IMR-90 (cell line): ENCODE data around the gene SLCO2B1. TPM values are rescaled to one million over a fixed set of nuclear protein-coding genes. Genes with fewer than 3 reads are reported as not detected.

ENCODE experiments used
- ATAC-seq: fragments of 200-7000 bp; cut with Tn5 transposase; 2 replicates; pipeline ENCODE4 v1.9.1; 2020; ENCODE audit warnings: low read depth, mild to moderate bottlenecking, moderate library complexity
- BruUV-seq: library from RNA; stranded (reverse); fragments of 400-500 nt; replicated peaks from 2 replicates; lab custom pipeline; 2021; lab: Mats Ljungman, UMichigan
- CTCF ChIA-PET: fragments of 300-600 bp; formaldehyde crosslinking; extraction: SDS; loops from one replicate; lab custom pipeline; 2021; ENCODE audit warnings: antibody characterized with exemption; lab: Yijun Ruan, JAX
- POLR2A ChIA-PET: fragments of 300-600 bp; sonication (Branson Sonifier 250); formaldehyde crosslinking; loops from one replicate; lab custom pipeline; 2022; ENCODE audit warnings: antibody characterized with exemption; ENCODE audit not compliant: unreplicated experiment; lab: Charles Lee
- DNase-seq: peaks from one replicate; pipeline ENCODE4 v3.0.0; 2013
- H2AFZ ChIP-seq: replicated peaks from 2 replicates; pipeline ENCODE3; 2013; ENCODE audit warnings: low read length, mild to moderate bottlenecking; ENCODE audit not compliant: poor library complexity
- H2AK5ac ChIP-seq: 2 replicates; pipeline ENCODE4 v1.6.1; 2013; ENCODE audit warnings: low read depth, low read length, inconsistent platforms
- H2AK9ac ChIP-seq: replicated peaks from 2 replicates; pipeline ENCODE3; 2013; ENCODE audit warnings: mild to moderate bottlenecking, low read depth, low read length, moderate library complexity; ENCODE audit not compliant: poor library complexity
- H2BK120ac ChIP-seq: 2 replicates; pipeline ENCODE4 v1.6.1; 2013; ENCODE audit warnings: low read depth, low read length, inconsistent platforms
- H2BK15ac ChIP-seq: 3 replicates; pipeline ENCODE4 v1.6.1; 2013; ENCODE audit warnings: low read depth, low read length, inconsistent platforms
- H2BK20ac ChIP-seq: 2 replicates; pipeline ENCODE4 v1.6.1; 2013; ENCODE audit warnings: low read depth, mild to moderate bottlenecking, inconsistent platforms, low read length, moderate library complexity
- H2BK5ac ChIP-seq: 2 replicates; pipeline ENCODE4 v1.6.1; 2013; ENCODE audit warnings: mild to moderate bottlenecking, low read depth, low read length, inconsistent platforms; ENCODE audit not compliant: poor library complexity, severe bottlenecking
- H3K14ac ChIP-seq: replicated peaks from 2 replicates; pipeline ENCODE4 v1.6.1; 2013; ENCODE audit warnings: low read depth, low read length, inconsistent platforms
- H3K18ac ChIP-seq: 2 replicates; pipeline ENCODE4 v1.6.1; 2013; ENCODE audit warnings: low read depth, low read length, control low read depth
- H3K23ac ChIP-seq: 2 replicates; pipeline ENCODE4 v1.6.1; 2013; ENCODE audit warnings: low read depth, low read length, inconsistent platforms
- H3K27ac ChIP-seq: 2 replicates; pipeline ENCODE4 v1.5.1; 2013; ENCODE audit warnings: mild to moderate bottlenecking, control low read depth, low read length; ENCODE audit not compliant: insufficient read depth
- H3K27me3 ChIP-seq: 2 replicates; pipeline ENCODE4 v1.6.1; 2013; ENCODE audit warnings: low read length; ENCODE audit not compliant: control insufficient read depth, insufficient read depth
- H3K36me3 ChIP-seq: 2 replicates; pipeline ENCODE4 v1.6.1; 2013; ENCODE audit warnings: low read length, mixed read lengths; ENCODE audit not compliant: control insufficient read depth, insufficient read depth
- H3K4ac ChIP-seq: 2 replicates; pipeline ENCODE4 v1.6.1; 2013; ENCODE audit warnings: low read depth, low read length, inconsistent platforms
- H3K4me1 ChIP-seq: 2 replicates; pipeline ENCODE4 v1.6.1; 2013; ENCODE audit warnings: low read length, mixed read lengths; ENCODE audit not compliant: control insufficient read depth, insufficient read depth
- H3K4me2 ChIP-seq: 2 replicates; pipeline ENCODE4 v1.6.1; 2013; ENCODE audit warnings: low read depth, mild to moderate bottlenecking, control low read depth, low read length, moderate library complexity
- H3K4me3 ChIP-seq: 2 replicates; pipeline ENCODE4 v1.5.1; 2013; ENCODE audit warnings: low read depth, mild to moderate bottlenecking, control low read depth, low read length, moderate library complexity; ENCODE audit not compliant: insufficient read depth
- H3K56ac ChIP-seq: 2 replicates; pipeline ENCODE4 v1.6.1; 2013; ENCODE audit warnings: low read length, inconsistent platforms; ENCODE audit not compliant: insufficient read depth; ENCODE audit errors: extremely low read depth
- H3K79me1 ChIP-seq, 2 experiments: 2 replicates each; pipeline ENCODE4 v1.6.1; 2013; ENCODE audit warnings: low read length in 2 of 2, inconsistent platforms in 1 of 2, low read depth in 1 of 2
- H3K9ac ChIP-seq: 2 replicates; pipeline ENCODE4 v1.6.1; 2013; ENCODE audit warnings: low read depth, low read length, control low read depth
- H3K9me1 ChIP-seq: 2 replicates; pipeline ENCODE4 v1.6.1; 2013; ENCODE audit warnings: low read length, inconsistent platforms; ENCODE audit not compliant: insufficient read depth
- H3K9me3 ChIP-seq: 2 replicates; pipeline ENCODE4 v1.6.1; 2013; ENCODE audit warnings: low read length; ENCODE audit not compliant: control insufficient read depth, insufficient read depth
- H4K20me1 ChIP-seq: 2 replicates; pipeline ENCODE4 v1.6.1; 2013; ENCODE audit warnings: low read length, inconsistent platforms; ENCODE audit not compliant: insufficient read depth
- H4K5ac ChIP-seq: 2 replicates; pipeline ENCODE4 v1.6.1; 2013; ENCODE audit warnings: mild to moderate bottlenecking, low read depth, low read length, control low read depth
- H4K8ac ChIP-seq, 2 experiments: 2 replicates each; pipeline ENCODE4 v1.6.1; 2013; ENCODE audit warnings: low read depth in 2 of 2, low read length in 2 of 2, control low read depth in 1 of 2, inconsistent platforms in 1 of 2
- H4K91ac ChIP-seq: 2 replicates; pipeline ENCODE4 v1.6.1; 2013; ENCODE audit warnings: low read depth, low read length, inconsistent platforms; ENCODE audit not compliant: insufficient read depth
- CEBPB ChIP-seq: IDR thresholded peaks from 2 replicates; pipeline ENCODE4 v1.6.1; 2012; ENCODE audit warnings: low read depth, low read length, improper control_type of control experiment
- WGBS, 2 experiments: methylation state at CpG; one replicate each; pipeline versions ENCODE4 v1.1.5 to v1.1.7; 2013; ENCODE audit warnings: missing lambda C conversion rate in 2 of 2; ENCODE audit not compliant: insufficient read length in 1 of 2; ENCODE audit errors: extremely low coverage in 2 of 2; 5-methylcytosine and 5-hydroxymethylcytosine counted together
- dilution Hi-C: fragments of 300-500 bp; cut with HindIII; formaldehyde crosslinking; loops from one replicate; pipeline ENCODE4 v1.14.3; 2018; ENCODE audit warnings: low sequenced_read_pairs; ENCODE audit not compliant: unreplicated experiment
- in situ Hi-C: fragments of 300-500 bp; cut with MboI; formaldehyde crosslinking; loops from 3 replicates; pipeline ENCODE4 v1.14.3; 2019; ENCODE audit warnings: low sequenced_read_pairs, inconsistent platforms, mixed read lengths
- intact Hi-C: fragments of 100-400 bp; cut with micrococcal nuclease; formaldehyde crosslinking; loops from 2 replicates; pipeline ENCODE4 v1.10.0; 2022
- polyA plus RNA-seq, 3 experiments: library from polyadenylated mRNA; depleted of rRNA; stranded (reverse); fragments of >200 nt; gene quantifications; 2 replicates each; pipeline ENCODE4 v1.2.3, GENCODE V29; 2012; ENCODE audit warnings: low replicate concordance in 1 of 3
- total RNA-seq: library from RNA; depleted of rRNA; stranded (reverse); fragments of >200 nt; gene quantifications from 2 replicates; pipeline ENCODE4 v1.2.3, GENCODE V29; 2012

The SLCO2B1 gene
- total and polyA plus RNA-seq, 2 of the 4 experiments (the other 2 are of a cell fraction), result not detected

GRCh38 chr11:75152651-75153427 is 1.9 kb downstream of the SLCO2B1 start:
- Histone ChIP-seq H4K5ac (no peak overlapping the region), H2BK5ac (no peak overlapping the region), H3K18ac (no peak overlapping the region), H3K36me3 (no peaks in the 10 kb centered on the region), H3K14ac (no peak overlapping the region), H2AK5ac (no peak overlapping the region), H3K9me1 (no peaks in the 10 kb centered on the region), H4K91ac (no peak overlapping the region), H2BK120ac (no peak overlapping the region), H3K4me1 (no peaks in the 10 kb centered on the region), H3K4me2 (no peak overlapping the region), H3K4me3 (no peak overlapping the region), H3K56ac (no peak overlapping the region), H3K9ac (no peak overlapping the region), H4K8ac (no peak overlapping the region), H3K79me1 (no peaks in the 10 kb centered on the region), H2AK9ac (no peak overlapping the region), H2BK15ac (no peak overlapping the region), H3K23ac (no peak overlapping the region), H3K27me3 (peaks cover 64% of the 10 kb centered on the region), H3K27ac (no peak overlapping the region), H4K20me1 (no peaks in the 10 kb centered on the region), H3K4ac (no peak overlapping the region), H2BK20ac (no peak overlapping the region), H3K9me3 (no peaks in the 10 kb centered on the region), H2AFZ (no peak overlapping the region)
- DNase-seq (no peak), ATAC-seq (no peak)
- in situ Hi-C loops, result no loop called here
- POLR2A ChIA-PET, result no interaction called here
- intact Hi-C loops, result no loop called here
- TF ChIP-seq CEBPB, result no peak
- no CpG with 5 or more reads among the region's 5 CpGs for WGBS, 2 experiments
- CTCF ChIA-PET, result no interaction called here
- dilution Hi-C loops, result no loop called here
- no TSS peak for BruUV-seq
